Measurements from ENCODE around the gene KMT2A. TPM values are rescaled to one million over a fixed set of nuclear protein-coding genes. Genes with fewer than 3 reads are reported as not detected.
"Not testable (repeated sequence)": the region's sequence is repeated elsewhere in the genome, so short reads cannot be mapped to it uniquely, and the experiment has no call there.

The KMT2A gene
- total and polyA plus RNA-seq, 12 donors, result 4.1 to 44.5 (median 34.6) TPM

DNA sequence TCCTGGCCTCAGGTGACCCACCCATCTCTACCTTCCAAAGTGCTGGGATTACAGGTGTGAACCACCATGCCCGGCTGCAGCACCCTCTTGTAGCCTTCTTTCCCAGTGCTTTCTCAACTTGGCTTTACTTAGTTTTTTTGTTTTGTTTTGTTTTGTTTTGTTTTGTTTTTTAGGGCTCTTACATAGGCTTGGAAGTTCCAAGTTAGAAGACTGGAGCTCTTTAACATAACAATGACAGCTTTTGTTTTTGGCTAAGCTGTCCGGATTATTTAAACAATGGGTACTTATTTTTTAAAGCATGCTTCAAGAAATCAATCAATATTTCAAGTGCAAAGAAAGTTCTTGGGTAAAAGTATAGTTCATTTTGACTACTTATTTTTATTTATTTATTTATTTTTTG, 25.9 kb downstream of the KMT2A start:
- Histone ChIP-seq H3K9me3 (no peaks in the 10 kb centered on the region), H3K27ac (no peak overlapping the region), H3K36me3 (peaks cover 0 to 10% (median 0%) of the 10 kb centered on the region in 9 donors), H3K27me3 (no peaks in the 10 kb centered on the region), H3K4me3 (no peak overlapping the region), H3K4me1 (peaks cover 0 to 33% (median 5%) of the 10 kb centered on the region in 9 donors)
- intact Hi-C loops (cut with DNase I), result no loop called here
- no peak for ATAC-seq
- no peak for DNase-seq
- TF ChIP-seq, protein P1, sequence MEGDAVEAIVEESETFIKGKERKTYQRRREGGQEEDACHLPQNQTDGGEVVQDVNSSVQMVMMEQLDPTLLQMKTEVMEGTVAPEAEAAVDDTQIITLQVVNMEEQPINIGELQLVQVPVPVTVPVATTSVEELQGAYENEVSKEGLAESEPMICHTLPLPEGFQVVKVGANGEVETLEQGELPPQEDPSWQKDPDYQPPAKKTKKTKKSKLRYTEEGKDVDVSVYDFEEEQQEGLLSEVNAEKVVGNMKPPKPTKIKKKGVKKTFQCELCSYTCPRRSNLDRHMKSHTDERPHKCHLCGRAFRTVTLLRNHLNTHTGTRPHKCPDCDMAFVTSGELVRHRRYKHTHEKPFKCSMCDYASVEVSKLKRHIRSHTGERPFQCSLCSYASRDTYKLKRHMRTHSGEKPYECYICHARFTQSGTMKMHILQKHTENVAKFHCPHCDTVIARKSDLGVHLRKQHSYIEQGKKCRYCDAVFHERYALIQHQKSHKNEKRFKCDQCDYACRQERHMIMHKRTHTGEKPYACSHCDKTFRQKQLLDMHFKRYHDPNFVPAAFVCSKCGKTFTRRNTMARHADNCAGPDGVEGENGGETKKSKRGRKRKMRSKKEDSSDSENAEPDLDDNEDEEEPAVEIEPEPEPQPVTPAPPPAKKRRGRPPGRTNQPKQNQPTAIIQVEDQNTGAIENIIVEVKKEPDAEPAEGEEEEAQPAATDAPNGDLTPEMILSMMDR (IDR thresholded peaks at IDR 0.05), result no peak
- WGBS, 2 donors, result 85 to 88% methylated on average over 2 of the region's 2 CpGs

DNA sequence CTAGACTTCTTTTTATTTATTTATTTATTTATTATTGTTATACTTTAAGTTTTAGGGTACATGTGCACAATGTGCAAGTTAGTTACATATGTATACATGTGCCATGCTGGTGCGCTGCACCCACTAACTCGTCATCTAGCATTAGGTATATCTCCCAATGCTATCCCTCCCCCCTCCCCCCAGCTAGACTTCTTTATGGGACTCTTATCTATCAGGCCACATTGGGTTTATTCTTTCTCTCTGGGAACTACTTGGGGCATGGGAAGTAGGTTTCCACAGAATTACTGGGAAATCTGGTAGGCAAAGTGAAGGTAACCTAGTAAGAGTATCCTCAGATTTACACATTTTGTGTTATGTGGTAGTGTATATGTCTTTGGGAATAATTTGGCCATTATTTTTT, 32.7 kb downstream of the KMT2A start:
- peaks cover 0 to 13% (median 0%) of the 10 kb centered on the region in 9 donors for H3K4me1 ChIP-seq
- 100% methylated on average over 2 of the region's 2 CpGs for WGBS, 2 donors
- H3K4me3 ChIP-seq; ATAC-seq; intact Hi-C loops (cut with DNase I); H3K27me3 ChIP-seq; H3K27ac ChIP-seq; H3K9me3 ChIP-seq; DNase-seq: not testable (repeated sequence)
- peaks cover 0 to 61% (median 11%) of the 10 kb centered on the region in 9 donors for H3K36me3 ChIP-seq

DNA sequence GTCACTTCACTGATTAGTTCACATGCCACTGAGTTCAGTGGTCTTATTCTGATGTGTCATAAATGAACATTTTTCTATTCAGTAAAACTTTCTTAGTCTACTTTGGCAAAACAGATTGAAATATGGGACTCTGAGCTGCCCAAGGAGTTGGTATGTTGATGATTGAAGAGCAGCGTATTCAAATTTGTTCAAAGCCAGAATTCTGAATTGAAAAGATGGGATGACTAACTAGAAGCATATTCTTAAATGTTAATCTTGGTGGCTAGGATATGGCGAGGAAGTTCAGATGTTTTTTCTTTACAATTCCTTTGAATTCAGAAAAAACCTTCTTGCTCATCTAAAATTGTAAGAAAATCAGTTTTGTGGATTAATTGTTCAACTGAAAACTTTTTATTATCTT, 34.7 kb downstream of the KMT2A start:
- no peak for ATAC-seq
- H3K9me3 ChIP-seq, result no peaks in the 10 kb centered on the region
- peaks cover 0 to 71% (median 11%) of the 10 kb centered on the region in 9 donors for H3K36me3 ChIP-seq
- WGBS, 2 donors, result 94 to 96% methylated on average over 2 of the region's 2 CpGs
- no peak for DNase-seq
- intact Hi-C loops (cut with DNase I), result no loop called here
- peaks cover 0 to 14% (median 0%) of the 10 kb centered on the region in 9 donors for H3K4me1 ChIP-seq
- no peaks in the 10 kb centered on the region for H3K27me3 ChIP-seq
- no peak overlapping the region for H3K27ac ChIP-seq
- TF ChIP-seq, protein P1 (IDR thresholded peaks at IDR 0.05), result no peak
- H3K4me3 ChIP-seq, result no peak overlapping the region

- no peaks in the 10 kb centered on the region for H3K9me3 ChIP-seq
- peaks cover 0 to 95% (median 30%) of the 10 kb centered on the region in 9 donors for H3K36me3 ChIP-seq
- intact Hi-C loops (cut with DNase I), result no loop called here
- no peak overlapping the region for H3K4me3 ChIP-seq
- H3K4me1 ChIP-seq, result peaks cover 0 to 9% (median 0%) of the 10 kb centered on the region in 9 donors
- H3K27me3 ChIP-seq, result no peaks in the 10 kb centered on the region
- WGBS, 2 donors, result 89 to 94% methylated on average over 6 of the region's 6 CpGs
- no peak for DNase-seq
- no peak for ATAC-seq
- TF ChIP-seq, protein P1 (IDR thresholded peaks at IDR 0.05), result no peak
- no peak overlapping the region for H3K27ac ChIP-seq
These were observed 37.2 kb downstream of the KMT2A start for GRCh38 chr11:118473537-118473936.

DNA sequence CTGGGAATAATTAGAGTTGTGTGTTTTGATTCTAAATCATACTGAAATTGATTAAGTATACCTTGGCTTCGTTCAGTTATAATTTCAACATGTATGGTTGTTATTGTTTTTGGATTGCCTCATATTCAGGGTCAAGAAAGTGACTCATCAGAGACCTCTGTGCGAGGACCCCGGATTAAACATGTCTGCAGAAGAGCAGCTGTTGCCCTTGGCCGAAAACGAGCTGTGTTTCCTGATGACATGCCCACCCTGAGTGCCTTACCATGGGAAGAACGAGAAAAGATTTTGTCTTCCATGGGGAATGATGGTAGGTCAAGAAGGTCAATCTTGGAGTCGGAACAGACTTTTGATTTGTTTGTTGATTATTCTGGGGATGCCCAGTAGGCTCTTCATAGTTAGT, 40.4 kb downstream of the KMT2A start:
- DNase-seq (no peak), ATAC-seq (no peak)
- H3K27me3 ChIP-seq, result no peaks in the 10 kb centered on the region
- H3K27ac ChIP-seq, result no peak overlapping the region
- H3K4me1 ChIP-seq, result peaks cover 0 to 9% (median 0%) of the 10 kb centered on the region in 9 donors
- 70 to 76% methylated on average over 7 of the region's 7 CpGs for WGBS, 2 donors
- H3K9me3 ChIP-seq, result no peaks in the 10 kb centered on the region
- TF ChIP-seq, protein P1 (IDR thresholded peaks at IDR 0.05), result no peak
- intact Hi-C loops (cut with DNase I), result no loop called here
- H3K4me3 ChIP-seq, result no peak overlapping the region
- H3K36me3 ChIP-seq, result peaks cover 0 to 100% (median 57%) of the 10 kb centered on the region in 9 donors

DNA sequence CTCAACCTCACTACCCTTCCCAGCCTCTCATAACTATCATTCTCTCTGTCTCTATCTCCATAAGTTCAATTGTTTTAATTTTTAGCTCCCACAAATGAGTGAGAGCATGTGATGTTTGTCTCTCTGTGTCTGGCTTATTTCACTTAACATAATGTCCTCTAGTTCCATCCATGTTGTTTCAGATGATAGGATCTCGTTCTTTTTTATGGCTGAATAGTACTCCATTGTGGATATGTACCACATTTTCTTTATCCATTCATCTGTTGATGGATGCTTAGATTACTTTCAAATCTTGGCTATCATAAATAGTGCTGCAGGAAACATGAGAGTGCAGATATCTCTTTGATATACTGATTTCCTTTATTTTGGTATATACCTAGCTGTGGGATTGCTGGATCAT, 44.9 kb downstream of the KMT2A start:
- not testable (repeated sequence) for H3K4me3 ChIP-seq, ATAC-seq, H3K27me3 ChIP-seq, H3K9me3 ChIP-seq, DNase-seq, H3K4me1 ChIP-seq, H3K27ac ChIP-seq
- intact Hi-C loops (cut with DNase I), result loop anchor here in 5 of 10 donors (5.0 to 10.0 kb wide), 6 partner anchors 46 to 336 kb away; partner anchors contain the start of genes CD3E (in 1 of the 5) and KMT2A (in 1 of the 5)
- WGBS, 2 donors, result 94 to 99% methylated on average over 1 of the region's 1 CpG
- peaks cover 0 to 100% (median 84%) of the 10 kb centered on the region in 9 donors for H3K36me3 ChIP-seq

All from heart right ventricle (tissue), 16 donors.